WTC11 (cell line): ENCODE measurements around the gene STEAP1B.

Experiments
- FOXK1 ChIP-seq: sonication (generic); formaldehyde crosslinking; IDR thresholded peaks from 2 replicates; pipeline ENCODE4 v1.8.0; 2022; ENCODE audit warnings: mild to moderate bottlenecking, moderate library complexity, missing genetic modification reagents
- MYBL2 ChIP-seq: sonication (generic); formaldehyde crosslinking; IDR thresholded peaks from 2 replicates; pipeline ENCODE4 v1.8.1; 2023; ENCODE audit warnings: mild to moderate bottlenecking, moderate library complexity, missing genetic modification reagents
- NFYB ChIP-seq: sonication (generic); formaldehyde crosslinking; conservative IDR thresholded peaks from 2 replicates; pipeline ENCODE4 v1.8.0; 2022; ENCODE audit warnings: low read depth, missing genetic modification reagents
- SMAD4 ChIP-seq: sonication (generic); formaldehyde crosslinking; IDR thresholded peaks from 2 replicates; pipeline ENCODE4 v1.8.0; 2022; ENCODE audit warnings: mild to moderate bottlenecking, missing genetic modification reagents
- SP1 ChIP-seq: sonication (generic); formaldehyde crosslinking; conservative IDR thresholded peaks from 2 replicates; pipeline ENCODE4 v1.8.1; 2022; ENCODE audit warnings: missing genetic modification reagents
- ZNF121 ChIP-seq: sonication (generic); formaldehyde crosslinking; IDR thresholded peaks from 2 replicates; pipeline ENCODE4 v1.8.0; 2023; ENCODE audit warnings: missing genetic modification reagents
- ZNF138 ChIP-seq: sonication (generic); formaldehyde crosslinking; conservative IDR thresholded peaks from 2 replicates; pipeline ENCODE4 v1.8.1; 2022; ENCODE audit warnings: mild to moderate bottlenecking, moderate library complexity, missing genetic modification reagents
- ZNF219 ChIP-seq: sonication (generic); formaldehyde crosslinking; IDR thresholded peaks from 2 replicates; pipeline ENCODE4 v1.8.0; 2023; ENCODE audit warnings: missing genetic modification reagents, mild to moderate bottlenecking, borderline replicate concordance
- ZNF423 ChIP-seq: fragments of 250-450 bp; sonication (Bioruptor Pico); IDR thresholded peaks from 2 replicates; pipeline ENCODE4 v2.1.2; 2022; ENCODE audit warnings: mild to moderate bottlenecking, moderate library complexity
- TF ChIP-seq, protein P1 (sequence below): fragments of 200-600 bp; IDR thresholded peaks from 2 replicates; pipeline ENCODE4 v1.8.0; 2022; ENCODE audit warnings: antibody characterized with exemption
- TF ChIP-seq, protein P2 (sequence below): sonication (generic); formaldehyde crosslinking; IDR thresholded peaks from 2 replicates; pipeline ENCODE4 v1.8.0; 2022; ENCODE audit warnings: mild to moderate bottlenecking, missing genetic modification reagents
- TF ChIP-seq, protein P3 (sequence below): sonication (generic); formaldehyde crosslinking; IDR thresholded peaks from 2 replicates; pipeline ENCODE4 v1.8.1; 2022; ENCODE audit warnings: mild to moderate bottlenecking, moderate library complexity, missing genetic modification reagents
- TF ChIP-seq, protein P4 (sequence below): sonication (generic); formaldehyde crosslinking; IDR thresholded peaks from 2 replicates; pipeline ENCODE4 v1.8.1; 2023; ENCODE audit warnings: mild to moderate bottlenecking, moderate library complexity, missing genetic modification reagents
- TF ChIP-seq, protein P5 (sequence below): sonication (generic); formaldehyde crosslinking; IDR thresholded peaks from 2 replicates; pipeline ENCODE4 v1.8.1; 2023; ENCODE audit warnings: mild to moderate bottlenecking, missing genetic modification reagents, moderate library complexity

DNA sequence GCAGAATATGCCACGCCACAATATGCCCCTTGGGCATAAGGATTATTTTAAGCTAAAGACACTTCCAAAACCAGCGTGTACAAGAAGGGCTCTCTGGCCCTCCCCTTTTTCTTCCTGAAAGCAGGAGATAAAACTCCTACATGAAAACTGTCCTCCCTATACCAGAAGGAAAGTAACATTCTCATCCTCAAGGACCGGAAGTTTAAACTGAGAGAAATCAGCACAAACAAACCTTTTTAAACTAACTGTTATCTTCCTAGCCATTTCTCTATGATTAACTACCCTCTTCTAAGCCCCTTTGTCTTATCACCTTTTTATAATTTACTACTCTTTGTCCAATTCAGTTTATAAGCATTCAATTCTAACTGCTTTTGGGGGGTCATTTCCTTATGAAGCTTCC, 126.6 kb downstream of the STEAP1B start:
- TF ChIP-seq, protein P1, sequence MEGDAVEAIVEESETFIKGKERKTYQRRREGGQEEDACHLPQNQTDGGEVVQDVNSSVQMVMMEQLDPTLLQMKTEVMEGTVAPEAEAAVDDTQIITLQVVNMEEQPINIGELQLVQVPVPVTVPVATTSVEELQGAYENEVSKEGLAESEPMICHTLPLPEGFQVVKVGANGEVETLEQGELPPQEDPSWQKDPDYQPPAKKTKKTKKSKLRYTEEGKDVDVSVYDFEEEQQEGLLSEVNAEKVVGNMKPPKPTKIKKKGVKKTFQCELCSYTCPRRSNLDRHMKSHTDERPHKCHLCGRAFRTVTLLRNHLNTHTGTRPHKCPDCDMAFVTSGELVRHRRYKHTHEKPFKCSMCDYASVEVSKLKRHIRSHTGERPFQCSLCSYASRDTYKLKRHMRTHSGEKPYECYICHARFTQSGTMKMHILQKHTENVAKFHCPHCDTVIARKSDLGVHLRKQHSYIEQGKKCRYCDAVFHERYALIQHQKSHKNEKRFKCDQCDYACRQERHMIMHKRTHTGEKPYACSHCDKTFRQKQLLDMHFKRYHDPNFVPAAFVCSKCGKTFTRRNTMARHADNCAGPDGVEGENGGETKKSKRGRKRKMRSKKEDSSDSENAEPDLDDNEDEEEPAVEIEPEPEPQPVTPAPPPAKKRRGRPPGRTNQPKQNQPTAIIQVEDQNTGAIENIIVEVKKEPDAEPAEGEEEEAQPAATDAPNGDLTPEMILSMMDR = no peak
- no peak for TF ChIP-seq ZNF219
- TF ChIP-seq, protein P2, sequence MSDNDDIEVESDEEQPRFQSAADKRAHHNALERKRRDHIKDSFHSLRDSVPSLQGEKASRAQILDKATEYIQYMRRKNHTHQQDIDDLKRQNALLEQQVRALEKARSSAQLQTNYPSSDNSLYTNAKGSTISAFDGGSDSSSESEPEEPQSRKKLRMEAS (CRISPR knock-in tag) = no peak
- TF ChIP-seq NFYB (CRISPR knock-in tag) = no peak
- TF ChIP-seq ZNF423 (CRISPR knock-in tag) = no peak
- TF ChIP-seq, protein P3, sequence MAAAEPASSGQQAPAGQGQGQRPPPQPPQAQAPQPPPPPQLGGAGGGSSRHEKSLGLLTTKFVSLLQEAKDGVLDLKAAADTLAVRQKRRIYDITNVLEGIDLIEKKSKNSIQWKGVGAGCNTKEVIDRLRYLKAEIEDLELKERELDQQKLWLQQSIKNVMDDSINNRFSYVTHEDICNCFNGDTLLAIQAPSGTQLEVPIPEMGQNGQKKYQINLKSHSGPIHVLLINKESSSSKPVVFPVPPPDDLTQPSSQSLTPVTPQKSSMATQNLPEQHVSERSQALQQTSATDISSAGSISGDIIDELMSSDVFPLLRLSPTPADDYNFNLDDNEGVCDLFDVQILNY (CRISPR knock-in tag) = no peak
- no peak for TF ChIP-seq FOXK1 (CRISPR knock-in tag)
- TF ChIP-seq SMAD4 (CRISPR knock-in tag) = no peak
- TF ChIP-seq ZNF121 (CRISPR knock-in tag) = no peak
- no peak for TF ChIP-seq ZNF138 (CRISPR knock-in tag)
- no peak for TF ChIP-seq MYBL2
- TF ChIP-seq, protein P4, sequence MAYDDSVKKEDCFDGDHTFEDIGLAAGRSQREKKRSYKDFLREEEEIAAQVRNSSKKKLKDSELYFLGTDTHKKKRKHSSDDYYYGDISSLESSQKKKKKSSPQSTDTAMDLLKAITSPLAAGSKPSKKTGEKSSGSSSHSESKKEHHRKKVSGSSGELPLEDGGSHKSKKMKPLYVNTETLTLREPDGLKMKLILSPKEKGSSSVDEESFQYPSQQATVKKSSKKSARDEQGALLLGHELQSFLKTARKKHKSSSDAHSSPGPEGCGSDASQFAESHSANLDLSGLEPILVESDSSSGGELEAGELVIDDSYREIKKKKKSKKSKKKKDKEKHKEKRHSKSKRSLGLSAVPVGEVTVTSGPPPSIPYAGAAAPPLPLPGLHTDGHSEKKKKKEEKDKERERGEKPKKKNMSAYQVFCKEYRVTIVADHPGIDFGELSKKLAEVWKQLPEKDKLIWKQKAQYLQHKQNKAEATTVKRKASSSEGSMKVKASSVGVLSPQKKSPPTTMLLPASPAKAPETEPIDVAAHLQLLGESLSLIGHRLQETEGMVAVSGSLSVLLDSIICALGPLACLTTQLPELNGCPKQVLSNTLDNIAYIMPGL (CRISPR knock-in tag) = no peak
- TF ChIP-seq SP1 (CRISPR knock-in tag) = no peak
- TF ChIP-seq, protein P5, sequence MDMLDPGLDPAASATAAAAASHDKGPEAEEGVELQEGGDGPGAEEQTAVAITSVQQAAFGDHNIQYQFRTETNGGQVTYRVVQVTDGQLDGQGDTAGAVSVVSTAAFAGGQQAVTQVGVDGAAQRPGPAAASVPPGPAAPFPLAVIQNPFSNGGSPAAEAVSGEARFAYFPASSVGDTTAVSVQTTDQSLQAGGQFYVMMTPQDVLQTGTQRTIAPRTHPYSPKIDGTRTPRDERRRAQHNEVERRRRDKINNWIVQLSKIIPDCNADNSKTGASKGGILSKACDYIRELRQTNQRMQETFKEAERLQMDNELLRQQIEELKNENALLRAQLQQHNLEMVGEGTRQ (CRISPR knock-in tag) = no peak
